GM21528 (cell line): ENCODE results near the gene KLHL5.

ENCODE experiments used
- ATAC-seq: cut with Tn5 transposase; IDR thresholded peaks from one replicate; pipeline ENCODE4 v1.9.1; 2021; ENCODE audit warnings: mild to moderate bottlenecking, moderate library complexity; ENCODE audit not compliant: unreplicated experiment, low FRiP score

KLHL5 gene

GRCh38 chr4:39166669-39167068 is 104.6 kb downstream of the KLHL5 start:
- peak; percentile 30 for ATAC-seq

GRCh38 chr4:39169426-39169825 is 107.4 kb downstream of the KLHL5 start:
- ATAC-seq: no peak

- no peak for ATAC-seq
Observed at GRCh38 chr4:39170301-39170700, 108.3 kb downstream of the KLHL5 start.
